DLD1 (cell line): ENCODE data around the gene ELOVL1.
"Not testable (repeated sequence)": the region's sequence is repeated elsewhere in the genome, so short reads cannot be mapped to it uniquely, and the experiment has no call there.

Experiments
- in situ Hi-C: cut with HindIII; loops from 2 replicates; pipeline ENCODE4 v1.10.0; 2017; ENCODE audit warnings: low sequenced_read_pairs

The ELOVL1 gene

GRCh38 chr1:43382027-43382779 is 14.4 kb upstream of the ELOVL1 start:
- in situ Hi-C loops: no loop called here

GRCh38 chr1:43381612-43382011 is 13.8 kb upstream of the ELOVL1 start:
- in situ Hi-C loops: no loop called here

- in situ Hi-C loops: no loop called here
These were observed 11.7 kb upstream of the ELOVL1 start for GRCh38 chr1:43379476-43379875.

GRCh38 chr1:43377831-43378230 is 10.0 kb upstream of the ELOVL1 start:
- in situ Hi-C loops: no loop called here

- in situ Hi-C loops: no loop called here
These were observed 9.0 kb upstream of the ELOVL1 start for GRCh38 chr1:43376723-43377235.

- in situ Hi-C loops: no loop called here
These were observed 5.5 kb upstream of the ELOVL1 start for GRCh38 chr1:43373066-43373940.

- in situ Hi-C loops: no loop called here
These were observed 4.4 kb upstream of the ELOVL1 start for GRCh38 chr1:43372172-43372571.

- in situ Hi-C loops: no loop called here
These were observed 2.8 kb upstream of the ELOVL1 start for GRCh38 chr1:43370564-43370963.

GRCh38 chr1:43369779-43370178 is 2.0 kb upstream of the ELOVL1 start:
- in situ Hi-C loops: not testable (repeated sequence)

- in situ Hi-C loops: no loop called here
These were observed 822 bp upstream of the ELOVL1 start for GRCh38 chr1:43368646-43369020.

GRCh38 chr1:43367026-43367903 is 546 bp downstream of the ELOVL1 start:
- in situ Hi-C loops: no loop called here

- in situ Hi-C loops: no loop called here
These were observed 1.2 kb downstream of the ELOVL1 start for GRCh38 chr1:43366601-43367025.

GRCh38 chr1:43366179-43366578 is 1.6 kb downstream of the ELOVL1 start:
- in situ Hi-C loops: no loop called here

GRCh38 chr1:43365678-43366077 is 2.1 kb downstream of the ELOVL1 start:
- in situ Hi-C loops: no loop called here

GRCh38 chr1:43363935-43364525 is 3.8 kb downstream of the ELOVL1 start:
- in situ Hi-C loops: no loop called here

GRCh38 chr1:43363283-43363934 is 4.4 kb downstream of the ELOVL1 start:
- in situ Hi-C loops: no loop called here

- in situ Hi-C loops: no loop called here
These were observed 7.2 kb downstream of the ELOVL1 start for GRCh38 chr1:43360616-43361015.

GRCh38 chr1:43359696-43360095 is 8.1 kb downstream of the ELOVL1 start:
- in situ Hi-C loops: no loop called here

GRCh38 chr1:43358746-43359693 is 8.8 kb downstream of the ELOVL1 start, which contains the start of gene CDC20:
Gene CDC20 (plus strand): TSS chr1:43358981. CDS start chr1:43359216, 235 bp downstream.
- in situ Hi-C loops: no loop called here
